GM23248 (cell line): ENCODE data around the gene ANP32B. TPM values are rescaled to one million over a fixed set of nuclear protein-coding genes. Genes with fewer than 3 reads are reported as not detected.
A peak's percentile ranks its signal among the peaks of the same experiment; 100 is the strongest.

ENCODE experiments used
- DNase-seq: peaks from one replicate; pipeline ENCODE4 v3.0.0-alpha.2; 2015
- H2AFZ ChIP-seq: fragments of 200-600 bp; sonication (generic); 2 replicates; pipeline ENCODE4 v1.6.1; 2016; ENCODE audit warnings: antibody characterized with exemption
- H3F3A ChIP-seq: fragments of 200-600 bp; sonication (generic); 2 replicates; pipeline ENCODE4 v1.6.1; 2016; ENCODE audit warnings: mild to moderate bottlenecking, antibody characterized with exemption, mixed run types; ENCODE audit not compliant: insufficient read depth
- H3K27ac ChIP-seq: fragments of 200-600 bp; sonication (generic); 2 replicates; pipeline ENCODE4 v1.5.1; 2016; ENCODE audit warnings: mild to moderate bottlenecking
- H3K27me3 ChIP-seq: fragments of 200-600 bp; sonication (generic); replicated peaks from 2 replicates; pipeline ENCODE4 v1.6.1; 2016; ENCODE audit warnings: mild to moderate bottlenecking; ENCODE audit not compliant: insufficient read depth
- H3K36me3 ChIP-seq: fragments of 200-600 bp; sonication (generic); 2 replicates; pipeline ENCODE4 v1.6.1; 2016; ENCODE audit warnings: low read depth, mild to moderate bottlenecking
- H3K4me1 ChIP-seq: fragments of 200-600 bp; sonication (generic); 2 replicates; pipeline ENCODE4 v1.6.1; 2016; ENCODE audit warnings: mild to moderate bottlenecking; ENCODE audit not compliant: insufficient read depth
- H3K4me2 ChIP-seq: fragments of 200-600 bp; sonication (generic); one replicate; pipeline ENCODE4 v1.6.1; 2016; ENCODE audit warnings: mild to moderate bottlenecking; ENCODE audit not compliant: unreplicated experiment
- H3K4me3 ChIP-seq: fragments of 200-600 bp; sonication (generic); 2 replicates; pipeline ENCODE4 v1.5.1; 2016; ENCODE audit warnings: mild to moderate bottlenecking
- H3K79me2 ChIP-seq: fragments of 200-600 bp; sonication (generic); 2 replicates; pipeline ENCODE4 v1.6.1; 2016; ENCODE audit warnings: mild to moderate bottlenecking; ENCODE audit not compliant: insufficient read depth
- H3K9ac ChIP-seq: fragments of 200-600 bp; sonication (generic); 2 replicates; pipeline ENCODE4 v1.6.1; 2016; ENCODE audit warnings: mild to moderate bottlenecking
- H3K9me2 ChIP-seq: fragments of 200-600 bp; sonication (generic); 2 replicates; pipeline ENCODE4 v1.6.1; 2016; ENCODE audit warnings: mixed run types, mild to moderate bottlenecking, moderate library complexity; ENCODE audit not compliant: insufficient read depth
- H3K9me3 ChIP-seq: fragments of 200-600 bp; sonication (generic); one replicate; pipeline ENCODE4 v1.6.1; 2017; ENCODE audit warnings: low read depth
- H4K20me1 ChIP-seq: fragments of 200-600 bp; sonication (generic); 2 replicates; pipeline ENCODE4 v1.6.0; 2016; ENCODE audit not compliant: insufficient read depth
- EZH2 ChIP-seq: fragments of 200-600 bp; sonication (generic); IDR thresholded peaks from 2 replicates; pipeline ENCODE4 v1.6.1; 2018; ENCODE audit warnings: antibody characterized with exemption, mild to moderate bottlenecking; ENCODE audit not compliant: insufficient read depth, poor library complexity, severe bottlenecking
- EZH2phosphoT487 ChIP-seq: fragments of 200-600 bp; sonication (generic); IDR thresholded peaks from 2 replicates; pipeline ENCODE4 v1.6.1; 2018; ENCODE audit warnings: antibody characterized with exemption, moderate library complexity, mild to moderate bottlenecking, low read depth; ENCODE audit not compliant: insufficient read depth
- WGBS, 2 experiments: methylation state at CpG; one replicate each; pipeline ENCODE4 v1.1.6; 2015 to 2017; ENCODE audit warnings: low lambda C conversion rate in 2 of 2, low coverage in 1 of 2; ENCODE audit errors: missing lambda C conversion rate in 2 of 2; 5-methylcytosine and 5-hydroxymethylcytosine counted together
- in situ Hi-C: fragments of 300-500 bp; cut with MboI; formaldehyde crosslinking; loops from 2 replicates; pipeline ENCODE4 v1.15.0; 2020
- polyA plus RNA-seq: library from polyadenylated mRNA; unstranded; fragments of >200 nt; fragmentation: Nextera tagmentation; extraction: Ambion mirVana; gene quantifications from 2 replicates; pipeline ENCODE4 v1.2.1, GENCODE V29; 2016
- total RNA-seq: library from RNA; depleted of rRNA; stranded (reverse); fragments of >200 nt; shearing (Covaris generic); gene quantifications from 2 replicates; pipeline ENCODE4 v1.2.3, GENCODE V29; 2014

ANP32B gene
- total and polyA plus RNA-seq, 2 experiments from 2014 or later, result 11.2 to 138 TPM

- 49 to 59% methylated on average over 3 of the region's 3 CpGs for whole genome bisulfite sequencing, 2 experiments
- in situ Hi-C loops, result no loop called here
- Histone ChIP-seq H3K79me2 (peaks cover 98% of the 10 kb centered on the region), H4K20me1 (0 out of 2 replicates have a peak, but pooled peaks cover 15% of the 10 kb centered on the region), H3K4me1 (peaks cover 2% of the 10 kb centered on the region; the same call in 1 of the 2 replicates), H3F3A (0 out of 2 replicates have a peak, but pooled peaks cover 4% of the 10 kb centered on the region), H3K9me3 (no peaks in the 10 kb centered on the region), H3K27ac (no peak overlapping the region), H3K9ac (no peak overlapping the region), H3K36me3 (peaks cover 45% of the 10 kb centered on the region), H2AFZ (no peak overlapping the region), H3K27me3 (no peaks in the 10 kb centered on the region), H3K9me2 (no peaks in the 10 kb centered on the region), H3K4me2 (no peak overlapping the region), H3K4me3 (no peak overlapping the region)
- DNase-seq, result peak; percentile 11
- TF ChIP-seq EZH2, result no peak
- no peak for TF ChIP-seq EZH2phosphoT487
Measured at GRCh38 chr9:97997330-97998276, 14.5 kb downstream of the ANP32B start.

- in situ Hi-C loops, result no loop called here
- Histone ChIP-seq H3K9ac (peak overlapping the region; percentile 8; the same call in 1 of the 2 replicates), H4K20me1 (no peaks in the 10 kb centered on the region), H3K4me3 (no peak overlapping the region), H3K9me2 (no peaks in the 10 kb centered on the region), H3K36me3 (peaks cover 56% of the 10 kb centered on the region), H2AFZ (no peak overlapping the region), H3K27me3 (no peaks in the 10 kb centered on the region), H3F3A (0 out of 2 replicates have a peak, but pooled peaks cover under 1% of the 10 kb centered on the region), H3K9me3 (no peaks in the 10 kb centered on the region), H3K79me2 (peaks cover 98% of the 10 kb centered on the region), H3K27ac (no peak overlapping the region), H3K4me1 (no peaks in the 10 kb centered on the region), H3K4me2 (no peak overlapping the region)
- 78% methylated on average over 2 of the region's 2 CpGs for WGBS, 2 experiments
- peak; percentile 25 for DNase-seq
- TF ChIP-seq EZH2 (no peak), EZH2phosphoT487 (no peak)
Measured at GRCh38 chr9:98002808-98003207, 19.7 kb downstream of the ANP32B start.

GRCh38 chr9:98006127-98006796 is 23.1 kb downstream of the ANP32B start:
- peak; percentile 13 for DNase-seq
- in situ Hi-C loops, result no loop called here
- Histone ChIP-seq H2AFZ (no peak overlapping the region), H3K9me3 (no peaks in the 10 kb centered on the region), H3F3A (peaks cover 6% of the 10 kb centered on the region), H3K79me2 (peaks cover 100% of the 10 kb centered on the region), H3K4me3 (no peak overlapping the region), H3K36me3 (peaks cover 77% of the 10 kb centered on the region), H4K20me1 (no peaks in the 10 kb centered on the region), H3K9ac (no peak overlapping the region), H3K4me1 (peaks cover 15% of the 10 kb centered on the region), H3K4me2 (no peak overlapping the region), H3K9me2 (no peaks in the 10 kb centered on the region; the same call in 1 of the 2 replicates), H3K27ac (no peak overlapping the region), H3K27me3 (no peaks in the 10 kb centered on the region)
- WGBS, 2 experiments, result 86% methylated on average over 5 of the region's 5 CpGs
- TF ChIP-seq EZH2phosphoT487, result no peak
- TF ChIP-seq EZH2, result no peak

- no peak for TF ChIP-seq EZH2phosphoT487
- no peak for TF ChIP-seq EZH2
- peaks cover 6% of the 10 kb centered on the region for H3F3A ChIP-seq
- peak; percentile 25 for DNase-seq
- H3K4me2 ChIP-seq, result no peak overlapping the region
- H3K27me3 ChIP-seq, result no peaks in the 10 kb centered on the region
- peaks cover 95% of the 10 kb centered on the region for H3K79me2 ChIP-seq
- in situ Hi-C loops, result no loop called here
- no peaks in the 10 kb centered on the region for H4K20me1 ChIP-seq
- no peak overlapping the region for H3K9ac ChIP-seq
- no peak overlapping the region for H3K4me3 ChIP-seq
- no peak overlapping the region for H3K27ac ChIP-seq
- H3K9me3 ChIP-seq, result no peaks in the 10 kb centered on the region
- no peaks in the 10 kb centered on the region; the same call in 1 of the 2 replicates for H3K9me2 ChIP-seq
- H2AFZ ChIP-seq, result no peak overlapping the region
- H3K36me3 ChIP-seq, result peaks cover 80% of the 10 kb centered on the region
- H3K4me1 ChIP-seq, result peaks cover 15% of the 10 kb centered on the region
- WGBS, 2 experiments, result 78 to 79% methylated on average over 13 of the region's 13 CpGs
Measured at GRCh38 chr9:98007251-98007928, 24.2 kb downstream of the ANP32B start.
